ENCODE results near the gene CYP39A1.

The CYP39A1 gene

DNA sequence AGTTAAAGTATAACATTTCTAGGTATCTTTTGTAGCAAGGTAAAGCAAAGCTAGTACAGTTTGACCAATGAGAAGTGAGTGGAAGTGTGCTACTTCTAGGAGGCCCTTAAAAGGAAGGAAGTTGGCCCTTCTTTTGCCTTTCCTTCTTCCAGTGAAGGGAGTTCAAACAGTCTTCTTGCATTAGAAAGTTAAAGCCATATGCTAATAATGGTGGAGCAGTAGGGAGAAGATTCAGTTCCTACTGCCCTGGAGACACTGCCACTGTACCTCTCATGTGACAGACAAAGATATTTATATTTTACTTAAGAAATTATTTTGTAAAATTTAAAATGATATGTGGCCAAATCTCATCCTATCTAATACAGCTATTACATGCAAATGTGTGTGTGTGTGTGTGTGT is 135.4 kb downstream of the CYP39A1 start:
- in situ Hi-C loops (cut with MboI; ENCODE audit: low sequenced_read_pairs): no loop called here

GRCh38 chr6:46513533-46513932 is 139.1 kb downstream of the CYP39A1 start:
- in situ Hi-C loops (cut with MboI; ENCODE audit: low sequenced_read_pairs): no loop called here

DNA sequence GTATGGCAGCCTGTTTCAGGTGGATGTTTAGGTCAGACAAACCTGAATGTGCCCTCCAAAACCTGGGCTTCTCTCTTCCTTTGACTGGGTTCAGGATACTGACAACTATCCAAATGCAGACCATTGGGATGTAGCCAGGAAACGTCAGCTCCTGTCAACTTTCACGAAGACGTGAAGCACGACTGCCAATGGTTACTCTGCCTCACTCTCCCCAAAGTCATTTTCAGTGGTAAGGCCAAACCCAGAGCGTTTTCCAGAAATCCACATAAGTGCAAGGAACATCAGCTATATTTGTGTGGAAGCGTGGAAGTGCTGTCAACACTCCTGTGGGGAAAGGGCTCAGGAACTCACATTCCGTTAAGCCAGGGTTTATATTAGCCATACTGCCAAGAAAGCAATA is 141.3 kb downstream of the CYP39A1 start:
- in situ Hi-C loops (cut with MboI; ENCODE audit: low sequenced_read_pairs): no loop called here

DNA sequence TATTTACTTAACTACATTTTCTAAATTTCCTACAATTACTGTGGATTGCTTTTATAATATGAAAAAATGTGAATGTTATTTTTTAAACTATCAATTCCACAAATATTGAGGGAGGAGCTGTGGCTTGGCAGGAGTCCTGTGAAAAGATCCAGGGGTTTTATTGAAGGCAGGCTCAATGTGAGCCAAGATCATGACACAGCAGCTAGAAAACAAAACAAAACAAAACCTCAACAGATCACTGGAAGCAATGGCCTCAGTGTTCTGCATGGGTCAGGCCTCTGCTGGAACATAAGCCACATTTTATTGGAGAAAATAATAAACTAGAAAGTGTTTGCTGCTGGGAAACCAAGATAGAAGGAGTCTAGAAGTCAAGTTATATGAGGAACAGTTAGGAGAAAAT is 142.0 kb downstream of the CYP39A1 start:
- in situ Hi-C loops (cut with MboI; ENCODE audit: low sequenced_read_pairs): no loop called here

GRCh38 chr6:46509981-46510510 is 142.6 kb downstream of the CYP39A1 start:
- in situ Hi-C loops (cut with MboI; ENCODE audit: low sequenced_read_pairs): no loop called here

DNA sequence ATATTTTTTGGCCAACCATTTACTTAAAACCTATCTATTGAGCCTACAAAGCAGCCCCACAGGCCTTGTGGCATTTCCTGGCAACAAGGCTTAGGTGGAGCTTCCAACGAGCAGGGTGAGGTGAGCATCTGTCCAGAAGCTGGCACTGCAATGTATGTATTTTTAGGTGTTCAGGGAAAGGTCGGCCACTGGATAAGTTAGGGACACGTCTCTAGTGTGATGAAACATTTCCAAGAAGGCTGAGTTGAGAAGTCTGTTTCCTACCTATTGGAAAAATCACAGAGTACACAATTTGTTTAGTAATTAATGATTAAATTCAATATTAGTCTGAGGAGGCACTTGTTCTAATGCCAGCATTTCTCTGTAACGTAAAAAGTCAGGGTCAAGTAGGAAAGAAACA is 143.6 kb downstream of the CYP39A1 start:
- in situ Hi-C loops (cut with MboI; ENCODE audit: low sequenced_read_pairs): no loop called here

DNA sequence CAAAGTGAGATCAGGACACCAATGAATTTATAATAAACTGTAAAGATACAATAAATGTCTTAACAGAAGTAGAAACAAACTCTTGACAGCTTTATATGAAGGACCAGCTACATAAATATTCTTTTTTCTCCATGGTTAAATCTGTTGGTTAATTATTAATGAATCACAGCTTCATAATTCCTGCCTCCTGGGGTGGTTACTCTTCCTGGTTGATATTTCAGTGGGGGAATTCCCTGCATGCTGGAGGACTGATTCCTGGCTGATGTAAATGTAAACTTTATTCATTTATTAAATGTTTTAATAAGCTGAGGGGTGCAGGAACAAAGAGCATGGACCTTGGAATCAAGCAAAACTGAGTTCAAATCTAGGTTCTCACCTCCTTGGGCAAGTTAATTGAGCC is 145.2 kb downstream of the CYP39A1 start:
- in situ Hi-C loops (cut with MboI; ENCODE audit: low sequenced_read_pairs): no loop called here

DNA sequence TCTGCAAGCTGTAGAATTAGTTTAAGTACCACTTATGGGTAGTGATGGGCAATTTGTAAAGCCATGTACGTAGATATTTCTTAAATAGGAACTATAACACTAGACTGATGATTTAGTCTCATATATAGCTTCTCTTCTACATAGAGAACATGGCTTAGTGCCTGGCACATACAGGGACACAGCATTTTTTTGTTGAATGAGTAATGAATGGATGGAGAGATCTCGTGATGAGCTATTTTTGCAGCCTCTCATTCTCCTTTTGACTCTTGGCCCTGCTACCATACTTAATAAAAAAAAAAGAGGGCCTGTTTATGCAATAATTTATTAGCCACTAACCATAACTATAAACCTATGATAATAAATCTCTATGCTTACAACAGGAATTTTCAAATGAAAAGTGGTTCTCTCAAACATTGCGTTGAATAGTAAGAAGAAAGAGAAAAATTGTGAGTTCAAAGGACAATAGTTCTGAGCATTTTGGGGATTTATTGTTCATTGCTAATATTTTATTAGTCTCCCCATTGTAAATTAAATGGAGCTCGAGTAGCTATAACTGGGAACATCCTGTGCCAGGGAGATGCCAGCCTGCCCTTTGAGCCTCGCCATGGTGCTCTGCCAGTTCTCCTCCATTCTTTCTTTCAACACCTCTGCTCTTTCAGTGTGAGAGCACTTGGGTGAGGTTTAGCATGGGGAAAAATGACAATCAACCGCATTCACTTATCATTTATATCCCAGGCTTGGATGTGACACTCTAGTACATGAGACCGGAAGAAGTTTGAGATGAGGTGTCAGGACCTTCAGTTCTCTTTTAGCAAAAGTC is 146.7 kb downstream of the CYP39A1 start:
- in situ Hi-C loops (cut with MboI; ENCODE audit: low sequenced_read_pairs): no loop called here

- in situ Hi-C loops (cut with MboI; ENCODE audit: low sequenced_read_pairs): no loop called here
These were observed 148.4 kb downstream of the CYP39A1 start for GRCh38 chr6:46504242-46504641.

GRCh38 chr6:46502486-46503119 is 150.0 kb downstream of the CYP39A1 start:
- in situ Hi-C loops (cut with MboI; ENCODE audit: low sequenced_read_pairs): no loop called here

DNA sequence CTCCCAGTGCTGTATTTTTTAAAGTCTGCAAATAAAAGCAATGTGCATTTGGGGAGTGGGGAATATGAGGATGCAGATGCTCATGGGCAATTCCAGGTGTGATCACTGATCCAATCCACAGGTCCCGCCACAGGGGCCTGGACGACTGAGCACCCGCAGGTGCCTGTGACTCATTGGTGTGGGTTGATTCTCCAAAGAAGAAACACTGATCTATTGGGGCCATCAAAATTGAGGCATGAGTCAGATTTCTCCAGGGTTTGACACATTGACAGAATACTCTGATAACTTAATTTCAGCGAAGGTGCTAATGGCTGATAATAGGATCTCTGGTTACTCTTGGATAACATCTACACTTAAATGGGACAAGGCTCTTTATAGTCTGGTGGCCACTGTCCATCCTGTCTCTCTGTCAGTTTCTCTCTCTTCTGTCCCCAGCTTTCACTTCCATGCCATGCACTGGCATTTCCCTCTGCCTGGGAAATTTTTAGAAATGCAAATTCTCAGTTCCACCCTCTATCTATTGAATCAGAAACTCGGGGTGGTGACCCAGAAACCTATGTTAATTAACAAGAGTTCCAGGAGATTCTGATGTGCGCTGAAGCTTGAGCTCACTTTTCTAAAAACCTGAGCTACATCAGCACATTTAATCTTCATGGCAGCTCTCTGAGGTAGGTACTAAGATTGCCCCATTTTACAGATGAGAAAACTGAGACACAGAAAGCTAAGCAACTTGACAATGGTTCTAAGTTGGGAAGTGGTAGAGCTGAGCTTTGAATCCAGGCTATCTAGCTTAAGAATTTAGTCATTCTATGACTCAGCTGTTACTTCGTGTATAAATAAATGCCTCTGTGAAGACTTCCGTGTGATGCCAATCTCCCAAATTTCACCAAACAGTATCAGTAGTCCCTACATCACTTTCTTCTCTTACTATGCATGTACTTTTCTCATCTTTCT is 151.2 kb downstream of the CYP39A1 start:
- in situ Hi-C loops (cut with MboI; ENCODE audit: low sequenced_read_pairs): no loop called here

DNA sequence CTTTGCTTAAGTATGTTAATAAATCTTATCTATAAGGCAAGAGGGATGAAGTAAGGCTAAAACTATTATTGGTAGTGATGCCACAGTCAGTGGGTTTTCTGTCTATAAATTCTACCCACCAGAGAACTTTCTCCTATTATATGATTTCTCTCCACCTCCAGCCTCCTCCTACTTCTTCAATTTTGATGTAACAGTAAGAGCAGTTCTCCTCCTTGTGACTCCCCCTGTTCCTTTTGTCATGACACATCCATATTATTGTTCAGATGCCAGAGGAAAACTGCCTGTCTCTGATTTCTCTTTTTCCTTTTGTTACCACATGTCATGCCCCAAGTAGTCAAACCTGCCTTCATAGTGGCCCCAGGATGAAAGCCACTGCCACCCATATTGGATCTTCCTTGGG is 152.2 kb downstream of the CYP39A1 start:
- in situ Hi-C loops (cut with MboI; ENCODE audit: low sequenced_read_pairs): no loop called here
